ENCODE data around the gene MACROD2. TPM values are rescaled to one million over a fixed set of nuclear protein-coding genes. Genes with fewer than 3 reads are reported as not detected.

MACROD2 gene
- total RNA-seq, 1 donor = 1.3 TPM

DNA sequence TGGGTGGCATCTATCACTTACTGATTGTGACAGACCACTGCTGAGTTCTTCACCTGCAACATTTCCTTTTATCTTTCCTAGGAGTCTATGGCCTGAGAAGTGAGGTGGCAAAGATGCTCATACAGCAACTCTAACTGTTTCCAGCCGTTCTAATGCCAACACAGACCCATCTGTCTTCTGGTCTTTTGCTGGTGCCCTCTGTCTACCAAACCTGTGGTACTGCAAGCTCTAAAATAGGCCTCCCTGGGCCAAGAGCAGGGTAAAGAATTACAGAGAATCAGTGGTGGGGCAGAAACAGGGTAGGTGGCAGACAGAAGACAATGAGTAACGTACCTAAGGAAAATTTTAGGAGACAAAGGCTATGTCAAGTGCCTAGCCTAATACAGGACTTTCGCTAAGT lies 953.1 kb downstream of the MACROD2 start:
- TF ChIP-seq, protein P1, sequence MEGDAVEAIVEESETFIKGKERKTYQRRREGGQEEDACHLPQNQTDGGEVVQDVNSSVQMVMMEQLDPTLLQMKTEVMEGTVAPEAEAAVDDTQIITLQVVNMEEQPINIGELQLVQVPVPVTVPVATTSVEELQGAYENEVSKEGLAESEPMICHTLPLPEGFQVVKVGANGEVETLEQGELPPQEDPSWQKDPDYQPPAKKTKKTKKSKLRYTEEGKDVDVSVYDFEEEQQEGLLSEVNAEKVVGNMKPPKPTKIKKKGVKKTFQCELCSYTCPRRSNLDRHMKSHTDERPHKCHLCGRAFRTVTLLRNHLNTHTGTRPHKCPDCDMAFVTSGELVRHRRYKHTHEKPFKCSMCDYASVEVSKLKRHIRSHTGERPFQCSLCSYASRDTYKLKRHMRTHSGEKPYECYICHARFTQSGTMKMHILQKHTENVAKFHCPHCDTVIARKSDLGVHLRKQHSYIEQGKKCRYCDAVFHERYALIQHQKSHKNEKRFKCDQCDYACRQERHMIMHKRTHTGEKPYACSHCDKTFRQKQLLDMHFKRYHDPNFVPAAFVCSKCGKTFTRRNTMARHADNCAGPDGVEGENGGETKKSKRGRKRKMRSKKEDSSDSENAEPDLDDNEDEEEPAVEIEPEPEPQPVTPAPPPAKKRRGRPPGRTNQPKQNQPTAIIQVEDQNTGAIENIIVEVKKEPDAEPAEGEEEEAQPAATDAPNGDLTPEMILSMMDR (IDR thresholded peaks at IDR 0.05; ENCODE audit: insufficient read depth, low read length) = no peak

DNA sequence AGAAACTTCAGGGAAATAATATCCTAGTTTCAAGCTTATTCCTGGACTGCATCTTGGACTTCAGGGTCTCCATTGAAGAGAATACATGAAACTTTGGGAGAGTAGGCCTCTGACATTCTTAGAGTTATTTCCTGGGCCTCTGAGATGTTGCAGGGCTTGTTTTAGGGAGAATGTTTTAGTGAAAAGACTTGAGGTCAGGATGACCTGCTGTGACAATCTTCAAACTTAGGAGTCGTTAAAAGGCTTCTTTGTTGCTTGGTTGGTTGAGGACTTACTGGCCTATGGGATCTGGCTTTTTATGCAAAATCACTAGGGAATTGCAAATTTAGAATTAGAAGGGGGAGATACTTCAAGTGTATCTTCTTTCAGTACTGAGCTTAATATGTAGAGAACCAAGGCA lies 955.3 kb downstream of the MACROD2 start:
- no peak overlapping the region for H3K4me3 ChIP-seq (ENCODE audit: low read depth, low read length)
- no peak for DNase-seq (ENCODE audit: low read depth)
- TF ChIP-seq, protein P1 (IDR thresholded peaks at IDR 0.05; ENCODE audit: insufficient read depth, low read length) = no peak

More for the DNA sequence above, 953.1 kb downstream of the MACROD2 start:
- H3K4me3 ChIP-seq (ENCODE audit: low read depth, low read length) = no peak overlapping the region
- no peak for DNase-seq (ENCODE audit: low read depth)

- TF ChIP-seq, protein P1 (IDR thresholded peaks at IDR 0.05; ENCODE audit: insufficient read depth, low read length) = no peak
- no peak for DNase-seq (ENCODE audit: low read depth)
- H3K4me3 ChIP-seq (ENCODE audit: low read depth, low read length) = no peak overlapping the region
Measured at GRCh38 chr20:14951105-14951504, 955.8 kb downstream of the MACROD2 start.

GRCh38 chr20:14951707-14952418 lies 956.5 kb downstream of the MACROD2 start:
- DNase-seq (ENCODE audit: low read depth) = peak; percentile 46
- H3K4me3 ChIP-seq (ENCODE audit: low read depth, low read length) = no peak overlapping the region
- TF ChIP-seq, protein P1 (IDR thresholded peaks at IDR 0.05; ENCODE audit: insufficient read depth, low read length) = no peak

GRCh38 chr20:14953736-14954135 lies 958.4 kb downstream of the MACROD2 start:
- no peak overlapping the region for H3K4me3 ChIP-seq (ENCODE audit: low read depth, low read length)
- TF ChIP-seq, protein P1 (IDR thresholded peaks at IDR 0.05; ENCODE audit: insufficient read depth, low read length) = no peak
- no peak for DNase-seq (ENCODE audit: low read depth)

GRCh38 chr20:14955399-14955798 lies 960.1 kb downstream of the MACROD2 start:
- H3K4me3 ChIP-seq (ENCODE audit: low read depth, low read length) = no peak overlapping the region
- no peak for DNase-seq (ENCODE audit: low read depth)
- TF ChIP-seq, protein P1 (IDR thresholded peaks at IDR 0.05; ENCODE audit: insufficient read depth, low read length) = no peak

DNA sequence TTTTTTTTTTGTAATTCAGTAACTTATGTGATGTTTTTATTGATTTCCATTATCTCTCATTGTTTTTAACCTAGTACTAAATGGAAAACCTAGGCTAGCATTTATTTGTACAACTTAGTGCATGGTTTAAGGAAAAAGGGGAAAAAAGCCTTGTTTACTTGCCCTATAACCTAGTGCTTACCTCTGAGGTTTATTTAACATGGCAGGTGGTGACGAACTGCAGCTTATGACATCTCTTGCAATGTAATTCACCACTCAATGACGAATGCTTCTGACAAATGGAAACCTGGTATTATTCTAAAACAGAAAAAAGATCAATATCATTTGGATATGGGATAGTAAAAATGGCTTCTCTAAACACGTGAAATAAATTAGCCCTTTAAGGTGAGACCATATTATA lies 960.7 kb downstream of the MACROD2 start:
- no peak for DNase-seq (ENCODE audit: low read depth)
- TF ChIP-seq, protein P1 (IDR thresholded peaks at IDR 0.05; ENCODE audit: insufficient read depth, low read length) = no peak
- H3K4me3 ChIP-seq (ENCODE audit: low read depth, low read length) = no peak overlapping the region
